Hepatocyte (in vitro differentiated cells): ENCODE results near the gene YBEY.

Experiments used
- CTCF ChIP-seq: fragments of 200-600 bp; sonication (generic); IDR thresholded peaks from 2 replicates; pipeline ENCODE4 v1.5.1; 2016; ENCODE audit warnings: antibody characterized with exemption, mild to moderate bottlenecking; ENCODE audit not compliant: poor library complexity
- EZH2 ChIP-seq: fragments of 200-600 bp; sonication (generic); IDR thresholded peaks from 2 replicates; pipeline ENCODE4 v1.6.1; 2016; ENCODE audit warnings: antibody characterized with exemption, mild to moderate bottlenecking, borderline replicate concordance

- TF ChIP-seq CTCF (no peak), EZH2 (no peak)
These were observed 48.7 kb upstream of the YBEY start for GRCh38 chr21:46237474-46237873.
